DND-41 (cell line): ENCODE results near the gene SMPX.

Experiments
- ATAC-seq: fragments of 200-7000 bp; cut with Tn5 transposase; 3 replicates; pipeline ENCODE4 v1.9.1; 2021; ENCODE audit warnings: low read depth; ENCODE audit not compliant: insufficient read depth
- DNase-seq: peaks from one replicate; pipeline ENCODE4 v3.0.0-alpha.2; 2020
- H2AFZ ChIP-seq: 2 replicates; pipeline ENCODE4 v1.6.0; 2012; ENCODE audit warnings: low read depth, low read length
- H3K27ac ChIP-seq: 2 replicates; pipeline ENCODE4 v1.5.1; 2012; ENCODE audit warnings: low read length, inconsistent platforms
- H3K27me3 ChIP-seq: fragments of 200-600 bp; sonication (generic); 2 replicates; pipeline ENCODE4 v1.6.0; 2012; ENCODE audit warnings: low read length, mild to moderate bottlenecking, inconsistent platforms; ENCODE audit not compliant: insufficient read depth, poor library complexity
- H3K36me3 ChIP-seq: 2 replicates; pipeline ENCODE4 v1.5.1; 2012; ENCODE audit warnings: low read length, inconsistent platforms; ENCODE audit not compliant: insufficient read depth
- H3K4me1 ChIP-seq: 2 replicates; pipeline ENCODE4 v1.5.1; 2012; ENCODE audit warnings: mild to moderate bottlenecking, low read length; ENCODE audit not compliant: insufficient read depth
- H3K4me2 ChIP-seq: 2 replicates; pipeline ENCODE4 v1.6.0; 2012; ENCODE audit warnings: mild to moderate bottlenecking, moderate library complexity, low read length, inconsistent platforms; ENCODE audit not compliant: insufficient read depth
- H3K4me3 ChIP-seq, 2 experiments: fragments of 200-600 bp in 1 of 2; shearing (Covaris generic) in 1 of 2; 2 replicates each; pipeline ENCODE4 v1.5.1; 2012 to 2016; ENCODE audit warnings: inconsistent platforms in 2 of 2, low read length in 2 of 2, mild to moderate bottlenecking in 2 of 2, low read depth in 1 of 2, moderate library complexity in 1 of 2
- H3K79me2 ChIP-seq: 2 replicates; pipeline ENCODE4 v1.6.0; 2012; ENCODE audit warnings: low read length, inconsistent platforms; ENCODE audit not compliant: insufficient read depth
- H3K9ac ChIP-seq: 2 replicates; pipeline ENCODE4 v1.6.0; 2012; ENCODE audit warnings: low read depth, mild to moderate bottlenecking, inconsistent platforms, low read length, moderate library complexity
- H3K9me3 ChIP-seq: 2 replicates; pipeline ENCODE4 v1.5.1; 2012; ENCODE audit warnings: low read length, moderate library complexity, mild to moderate bottlenecking, inconsistent platforms; ENCODE audit not compliant: insufficient read depth, severe bottlenecking
- H4K20me1 ChIP-seq: 2 replicates; pipeline ENCODE4 v1.6.0; 2012; ENCODE audit warnings: low read length; ENCODE audit not compliant: insufficient read depth
- CTCF ChIP-seq: IDR thresholded peaks from 2 replicates; pipeline ENCODE4 v1.5.1; 2012; ENCODE audit warnings: borderline replicate concordance, low read length, moderate library complexity, mild to moderate bottlenecking; ENCODE audit not compliant: poor library complexity, severe bottlenecking; ENCODE audit errors: extremely low read depth
- EZH2 ChIP-seq: IDR thresholded peaks from 3 replicates; pipeline ENCODE4 v1.6.1; 2012; ENCODE audit warnings: borderline replicate concordance, low read depth, mild to moderate bottlenecking, moderate library complexity, low read length, inconsistent platforms; ENCODE audit not compliant: severe bottlenecking

Gene SMPX

GRCh38 chrX:21766101-21766500, 8.2 kb upstream of the SMPX start:
- Histone ChIP-seq H3K27me3 (no peaks in the 10 kb centered on the region), H3K4me1 (no peaks in the 10 kb centered on the region), H2AFZ (no peak overlapping the region), H3K9ac (no peak overlapping the region), H3K4me2 (no peak overlapping the region), H3K27ac (no peak overlapping the region), H3K9me3 (no peaks in the 10 kb centered on the region), H4K20me1 (no peaks in the 10 kb centered on the region), H3K4me3 (no peak overlapping the region), H3K36me3 (no peaks in the 10 kb centered on the region), H3K79me2 (no peaks in the 10 kb centered on the region)
- TF ChIP-seq CTCF: no peak
- no peak for TF ChIP-seq EZH2
- DNase-seq (no peak), ATAC-seq (no peak)

GRCh38 chrX:21764008-21764407, 6.1 kb upstream of the SMPX start:
- Histone ChIP-seq H3K9me3 (no peaks in the 10 kb centered on the region), H4K20me1 (no peaks in the 10 kb centered on the region), H3K27ac (no peak overlapping the region), H3K4me1 (no peaks in the 10 kb centered on the region), H3K4me2 (no peak overlapping the region), H3K36me3 (no peaks in the 10 kb centered on the region), H3K27me3 (no peaks in the 10 kb centered on the region), H2AFZ (no peak overlapping the region), H3K79me2 (no peaks in the 10 kb centered on the region), H3K4me3 (no peak overlapping the region), H3K9ac (no peak overlapping the region)
- ATAC-seq (no peak), DNase-seq (no peak)
- no peak for TF ChIP-seq CTCF
- TF ChIP-seq EZH2: no peak

- Histone ChIP-seq H3K36me3 (no peaks in the 10 kb centered on the region), H3K4me3 (no peak overlapping the region), H3K4me1 (no peaks in the 10 kb centered on the region), H3K27me3 (no peaks in the 10 kb centered on the region), H2AFZ (no peak overlapping the region), H3K9me3 (no peaks in the 10 kb centered on the region), H3K79me2 (no peaks in the 10 kb centered on the region), H4K20me1 (no peaks in the 10 kb centered on the region), H3K4me2 (no peak overlapping the region), H3K9ac (no peak overlapping the region), H3K27ac (no peak overlapping the region)
- ATAC-seq (no peak), DNase-seq (no peak)
- no peak for TF ChIP-seq EZH2
- no peak for TF ChIP-seq CTCF
Observed at GRCh38 chrX:21758488-21758887, 572 bp upstream of the SMPX start.

- Histone ChIP-seq H3K27ac (no peak overlapping the region), H3K36me3 (no peaks in the 10 kb centered on the region), H3K9ac (no peak overlapping the region), H2AFZ (no peak overlapping the region), H4K20me1 (no peaks in the 10 kb centered on the region), H3K9me3 (no peaks in the 10 kb centered on the region), H3K79me2 (no peaks in the 10 kb centered on the region), H3K4me1 (no peaks in the 10 kb centered on the region), H3K4me2 (no peak overlapping the region), H3K27me3 (no peaks in the 10 kb centered on the region), H3K4me3 (no peak overlapping the region)
- ATAC-seq: no peak
- TF ChIP-seq CTCF (no peak), EZH2 (no peak)
- no peak for DNase-seq
Observed at GRCh38 chrX:21756785-21757529, 959 bp downstream of the SMPX start.
